OCI-LY3 (cell line): Measurements from ENCODE around the gene SIDT2.
A peak's percentile ranks its signal among the peaks of the same experiment; 100 is the strongest.

Experiments
- H2AFZ ChIP-seq: fragments of 200-600, 300-600 bp; shearing (Covaris generic); 2 replicates; pipeline ENCODE4 v1.6.0; 2014; ENCODE audit warnings: antibody characterized with exemption, low read depth, low read length
- H3K27ac ChIP-seq: fragments of 200-600, 300-600 bp; sonication (generic); 2 replicates; pipeline ENCODE4 v1.5.1; 2014; ENCODE audit warnings: mild to moderate bottlenecking, low read length, moderate library complexity, mixed read lengths
- H3K27me3 ChIP-seq: fragments of 200-600, 300-600 bp; sonication (generic); 2 replicates; pipeline ENCODE4 v1.6.1; 2014; ENCODE audit warnings: low read depth, low read length, mixed read lengths
- H3K36me3 ChIP-seq: fragments of 200-600, 300-600 bp; sonication (generic); replicated peaks from 2 replicates; pipeline ENCODE3; 2014; ENCODE audit warnings: low read depth, low read length, mixed read lengths
- H3K4me1 ChIP-seq: fragments of 300-600, 200-600 bp; sonication (generic); 2 replicates; pipeline ENCODE4 v1.6.1; 2014; ENCODE audit warnings: low read length, mixed read lengths
- H3K4me2 ChIP-seq: fragments of 200-600, 300-600 bp; sonication (generic); 2 replicates; pipeline ENCODE4 v1.6.1; 2014; ENCODE audit warnings: low read length, mixed read lengths
- H3K4me3 ChIP-seq: fragments of 300-600, 200-600 bp; sonication (generic); 2 replicates; pipeline ENCODE4 v1.5.1; 2014; ENCODE audit warnings: antibody characterized with exemption, mild to moderate bottlenecking, low read length, moderate library complexity
- H3K79me2 ChIP-seq: fragments of 300-600, 200-600 bp; shearing (Covaris generic); 2 replicates; pipeline ENCODE4 v1.6.1; 2014; ENCODE audit warnings: mild to moderate bottlenecking, low read length, mixed read lengths
- H3K9ac ChIP-seq: fragments of 300-600, 200-600 bp; shearing (Covaris generic); 2 replicates; pipeline ENCODE4 v1.6.0; 2014; ENCODE audit warnings: mild to moderate bottlenecking, low read length, moderate library complexity
- H3K9me3 ChIP-seq: fragments of 200-600, 300-600 bp; shearing (Covaris generic); 2 replicates; pipeline ENCODE4 v1.6.1; 2014; ENCODE audit warnings: low read length, mixed read lengths; ENCODE audit not compliant: insufficient read depth
- H4K20me1 ChIP-seq: fragments of 200-600, 300-600 bp; sonication (generic); 2 replicates; pipeline ENCODE4 v1.6.1; 2016; ENCODE audit warnings: low read length, mixed read lengths; ENCODE audit not compliant: insufficient read depth
- EZH2phosphoT487 ChIP-seq: fragments of 200-600 bp; shearing (Covaris generic); IDR thresholded peaks from 2 replicates; pipeline ENCODE4 v1.6.1; 2018; ENCODE audit warnings: antibody characterized with exemption, mixed run types, low read depth
- TF ChIP-seq, protein P1 (sequence below): fragments of 200-600, 300-600 bp; sonication (generic); IDR thresholded peaks from 2 replicates; pipeline ENCODE4 v1.5.1; 2014; ENCODE audit warnings: antibody characterized with exemption, low read length, low read depth

Gene SIDT2

DNA sequence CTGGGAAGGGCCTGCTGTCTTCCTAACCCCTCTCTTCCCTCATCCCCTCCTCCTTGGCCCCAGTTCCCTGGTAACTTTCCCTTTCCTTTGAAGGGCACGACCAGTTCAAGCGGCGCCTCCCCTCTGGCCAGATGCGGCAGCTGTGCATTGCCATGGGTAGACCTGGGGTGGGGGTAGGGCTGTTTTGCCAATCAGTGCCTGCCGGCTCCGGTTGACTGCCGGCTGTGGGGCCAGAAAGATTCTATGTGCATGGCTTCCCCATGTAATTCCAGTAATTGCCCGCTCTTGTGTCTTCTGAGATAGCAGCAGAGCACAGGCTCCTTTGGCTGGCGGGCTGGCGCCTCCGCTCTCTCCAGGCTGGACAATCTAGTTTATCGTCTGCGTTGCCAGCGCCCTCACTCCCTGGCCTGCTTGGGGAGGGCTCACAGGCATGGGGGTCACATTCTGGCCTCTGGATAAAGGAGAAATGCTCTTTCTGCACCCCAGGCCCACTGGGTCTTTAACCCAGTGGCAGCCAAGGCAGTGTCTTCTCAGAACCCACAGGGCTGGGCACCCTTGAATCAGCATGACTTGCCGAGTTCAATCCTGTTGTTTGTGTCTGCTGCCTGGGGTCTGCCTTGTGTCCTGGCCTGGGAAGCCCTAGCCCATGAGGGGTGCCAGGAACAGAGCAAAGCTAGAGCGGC, 9.4 kb downstream of the SIDT2 start:
- H3K36me3 ChIP-seq: peaks cover 19% of the 10 kb centered on the region
- no peak overlapping the region for H2AFZ ChIP-seq
- H3K79me2 ChIP-seq: no peaks in the 10 kb centered on the region
- H3K4me2 ChIP-seq: no peak overlapping the region
- no peaks in the 10 kb centered on the region for H3K27me3 ChIP-seq
- no peaks in the 10 kb centered on the region for H4K20me1 ChIP-seq
- TF ChIP-seq, protein P1, sequence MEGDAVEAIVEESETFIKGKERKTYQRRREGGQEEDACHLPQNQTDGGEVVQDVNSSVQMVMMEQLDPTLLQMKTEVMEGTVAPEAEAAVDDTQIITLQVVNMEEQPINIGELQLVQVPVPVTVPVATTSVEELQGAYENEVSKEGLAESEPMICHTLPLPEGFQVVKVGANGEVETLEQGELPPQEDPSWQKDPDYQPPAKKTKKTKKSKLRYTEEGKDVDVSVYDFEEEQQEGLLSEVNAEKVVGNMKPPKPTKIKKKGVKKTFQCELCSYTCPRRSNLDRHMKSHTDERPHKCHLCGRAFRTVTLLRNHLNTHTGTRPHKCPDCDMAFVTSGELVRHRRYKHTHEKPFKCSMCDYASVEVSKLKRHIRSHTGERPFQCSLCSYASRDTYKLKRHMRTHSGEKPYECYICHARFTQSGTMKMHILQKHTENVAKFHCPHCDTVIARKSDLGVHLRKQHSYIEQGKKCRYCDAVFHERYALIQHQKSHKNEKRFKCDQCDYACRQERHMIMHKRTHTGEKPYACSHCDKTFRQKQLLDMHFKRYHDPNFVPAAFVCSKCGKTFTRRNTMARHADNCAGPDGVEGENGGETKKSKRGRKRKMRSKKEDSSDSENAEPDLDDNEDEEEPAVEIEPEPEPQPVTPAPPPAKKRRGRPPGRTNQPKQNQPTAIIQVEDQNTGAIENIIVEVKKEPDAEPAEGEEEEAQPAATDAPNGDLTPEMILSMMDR: no peak
- no peak for TF ChIP-seq EZH2phosphoT487
- H3K9me3 ChIP-seq: no peaks in the 10 kb centered on the region
- no peak overlapping the region for H3K9ac ChIP-seq
- no peak overlapping the region for H3K27ac ChIP-seq
- H3K4me1 ChIP-seq: peaks cover 51% of the 10 kb centered on the region
- H3K4me3 ChIP-seq: no peak overlapping the region

DNA sequence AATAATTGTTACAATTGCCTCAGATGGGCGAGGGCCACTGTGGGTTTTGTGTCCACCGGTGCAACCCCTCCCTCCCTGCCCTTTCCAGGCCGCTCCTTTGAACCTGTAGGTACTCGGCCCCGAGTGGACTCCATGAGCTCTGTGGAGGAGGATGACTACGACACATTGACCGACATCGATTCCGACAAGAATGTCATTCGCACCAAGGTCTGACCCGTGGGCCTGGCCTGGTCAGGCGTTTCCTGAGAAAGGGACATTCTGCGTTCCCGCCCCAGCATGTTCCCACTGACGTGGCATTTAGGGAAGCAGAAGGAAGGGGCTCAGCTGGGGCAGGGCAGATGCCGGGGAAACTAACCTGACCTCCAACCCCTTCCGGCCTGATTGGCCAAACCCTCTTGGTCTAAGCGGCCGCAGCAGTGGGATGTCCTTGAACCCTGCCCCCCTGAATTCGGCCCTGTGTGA, 10.1 kb downstream of the SIDT2 start:
- TF ChIP-seq EZH2phosphoT487: no peak
- TF ChIP-seq, protein P1: no peak
- Histone ChIP-seq H3K4me3 (no peak overlapping the region), H3K27ac (no peak overlapping the region), H3K9ac (no peak overlapping the region; the same call in 1 of the 2 replicates), H4K20me1 (no peaks in the 10 kb centered on the region), H3K4me1 (peaks cover 51% of the 10 kb centered on the region), H2AFZ (no peak overlapping the region), H3K36me3 (peaks cover 23% of the 10 kb centered on the region), H3K9me3 (no peaks in the 10 kb centered on the region), H3K4me2 (no peak overlapping the region), H3K27me3 (no peaks in the 10 kb centered on the region), H3K79me2 (no peaks in the 10 kb centered on the region)

DNA sequence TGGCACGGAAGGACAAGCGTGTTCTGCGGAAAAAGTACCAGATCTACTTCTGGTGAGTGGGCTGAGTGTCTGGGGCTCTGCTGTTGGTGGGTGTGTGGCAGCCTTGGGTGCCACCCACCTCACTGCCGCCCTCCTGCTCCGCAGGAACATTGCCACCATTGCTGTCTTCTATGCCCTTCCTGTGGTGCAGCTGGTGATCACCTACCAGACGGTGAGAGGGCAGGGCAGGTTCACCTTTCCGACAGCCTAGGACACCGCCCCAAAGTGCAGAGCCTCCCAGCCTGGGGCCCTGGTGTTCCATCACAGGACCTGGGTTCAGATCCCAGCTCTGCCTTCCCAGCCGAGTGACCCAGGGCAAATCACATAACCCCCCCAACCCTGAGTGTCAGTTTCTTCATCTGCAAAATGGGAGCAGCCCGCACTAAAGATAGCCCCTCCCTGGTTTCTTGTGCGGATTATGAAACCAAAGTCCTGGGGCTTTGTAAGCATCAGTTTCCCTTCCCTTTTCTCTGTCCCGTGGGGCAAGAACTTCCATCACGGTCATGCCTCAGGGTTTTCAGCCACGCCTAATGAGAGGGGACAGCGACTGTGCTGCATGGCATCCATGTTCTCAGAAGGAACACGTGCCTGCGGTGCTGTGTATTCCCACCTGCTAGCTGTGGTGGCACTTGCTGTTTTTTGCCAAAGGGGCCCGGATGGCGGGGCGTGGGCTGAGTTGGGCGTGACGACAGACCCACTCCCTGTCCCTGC, 10.8 kb downstream of the SIDT2 start:
- H3K27ac ChIP-seq: peak overlapping the region; percentile 60
- TF ChIP-seq EZH2phosphoT487: no peak
- TF ChIP-seq, protein P1: no peak
- no peaks in the 10 kb centered on the region for H3K27me3 ChIP-seq
- peaks cover 51% of the 10 kb centered on the region for H3K4me1 ChIP-seq
- peak overlapping the region; percentile 45; the same call in 1 of the 2 replicates for H3K9ac ChIP-seq
- peaks cover 23% of the 10 kb centered on the region for H3K36me3 ChIP-seq
- H3K9me3 ChIP-seq: no peaks in the 10 kb centered on the region
- no peaks in the 10 kb centered on the region for H3K79me2 ChIP-seq
- H4K20me1 ChIP-seq: no peaks in the 10 kb centered on the region
- H3K4me2 ChIP-seq: peak overlapping the region; percentile 71
- no peak overlapping the region for H2AFZ ChIP-seq
- peak overlapping the region; percentile 44; the same call in 1 of the 2 replicates for H3K4me3 ChIP-seq

DNA sequence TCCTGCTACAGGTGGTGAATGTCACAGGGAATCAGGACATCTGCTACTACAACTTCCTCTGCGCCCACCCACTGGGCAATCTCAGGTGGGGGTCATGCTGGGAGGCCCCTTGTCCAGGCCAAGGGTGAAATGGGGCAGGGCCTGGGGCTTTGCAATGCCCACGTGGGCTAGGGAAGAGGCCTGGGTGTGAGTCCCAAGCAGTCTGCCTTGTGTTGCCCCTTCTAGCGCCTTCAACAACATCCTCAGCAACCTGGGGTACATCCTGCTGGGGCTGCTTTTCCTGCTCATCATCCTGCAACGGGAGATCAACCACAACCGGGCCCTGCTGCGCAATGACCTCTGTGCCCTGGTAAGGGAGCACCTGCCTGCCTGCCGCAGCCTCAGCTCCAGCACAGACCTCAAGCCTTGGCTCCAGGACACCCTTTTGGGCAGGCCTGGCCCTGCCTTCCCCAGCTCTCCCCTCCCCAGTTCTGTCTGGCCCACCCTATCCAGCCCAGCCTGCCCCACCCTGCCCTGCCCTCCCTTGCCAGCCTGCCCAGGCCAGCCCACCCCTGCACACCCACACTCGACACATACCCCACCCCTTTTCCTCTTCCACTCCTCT, 11.5 kb downstream of the SIDT2 start:
- Histone ChIP-seq H3K4me2 (peak overlapping the region; percentile 71), H3K4me3 (peak overlapping the region; percentile 44; the same call in 1 of the 2 replicates), H3K9me3 (no peaks in the 10 kb centered on the region), H3K36me3 (peaks cover 23% of the 10 kb centered on the region), H3K4me1 (peaks cover 51% of the 10 kb centered on the region), H3K27me3 (no peaks in the 10 kb centered on the region), H2AFZ (no peak overlapping the region), H4K20me1 (no peaks in the 10 kb centered on the region), H3K9ac (peak overlapping the region; percentile 45; the same call in 1 of the 2 replicates), H3K79me2 (no peaks in the 10 kb centered on the region), H3K27ac (peak overlapping the region; percentile 60)
- TF ChIP-seq, protein P1: no peak
- no peak for TF ChIP-seq EZH2phosphoT487
